GM18868 (cell line): ENCODE data around the gene FBXL16.

ENCODE experiments used
- ATAC-seq: cut with Tn5 transposase; IDR thresholded peaks from one replicate; pipeline ENCODE4 v1.9.1; 2021; ENCODE audit warnings: mild to moderate bottlenecking, moderate library complexity; ENCODE audit not compliant: unreplicated experiment

Gene FBXL16

GRCh38 chr16:644556-644955 lies 61.0 kb downstream of the FBXL16 start:
- ATAC-seq = no peak

- ATAC-seq = no peak
These were observed 62.6 kb downstream of the FBXL16 start for GRCh38 chr16:643050-643368.
